Breast epithelium (tissue), 3 donors: ENCODE results near the gene SCARB1.

Experiments
- CTCF ChIP-seq, 3 donors: fragments of 450-650 bp; IDR thresholded peaks; one replicate each; pipeline ENCODE4 v1.5.1; 2016 to 2017; ENCODE audit warnings: antibody characterized with exemption in 3 of 3, mild to moderate bottlenecking in 3 of 3, moderate library complexity in 3 of 3
- POLR2AphosphoS5 ChIP-seq, 3 donors: sonication (generic); formaldehyde crosslinking; IDR thresholded peaks; one replicate each; pipeline ENCODE4 v1.6.1; 2017; ENCODE audit warnings: antibody characterized with exemption in 3 of 3

DNA sequence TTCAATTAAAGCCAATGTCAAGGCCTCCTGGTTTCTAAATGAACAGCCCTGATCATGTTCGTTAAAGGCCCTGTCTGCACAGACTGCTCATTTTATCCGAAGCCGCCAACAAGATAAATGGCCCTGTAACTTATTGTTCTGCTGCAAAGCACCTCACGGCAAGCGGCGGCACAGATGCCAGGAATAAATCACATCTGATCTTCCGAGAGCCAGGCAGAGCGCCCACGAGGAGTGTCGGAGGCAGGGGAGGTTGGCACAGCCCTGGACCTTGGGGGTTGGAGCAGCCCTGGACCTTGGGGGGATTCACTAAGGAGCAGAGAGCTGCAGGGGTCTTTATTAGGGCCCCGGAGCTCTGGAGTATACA, 110.5 kb downstream of the SCARB1 start:
- TF ChIP-seq CTCF (IDR thresholded peaks at IDR 0.05), result no peak
- no peak for TF ChIP-seq POLR2AphosphoS5 (IDR thresholded peaks at IDR 0.05)
